Activated CD8-positive, alpha-beta memory T cell treated with anti-CD3 and anti-CD28 coated beads for 1 hour (primary cell): ENCODE data around the gene CPZ.
"Not testable (repeated sequence)": the region's sequence is repeated elsewhere in the genome, so short reads cannot be mapped to it uniquely, and the experiment has no call there.

ENCODE experiments used
- DNase-seq, 2 donors: peaks; one replicate each; pipeline ENCODE4 v3.0.0-alpha.2; 2020; ENCODE audit warnings: low read depth in 1 of 2; ENCODE audit errors: extremely low read depth in 1 of 2

CPZ gene

GRCh38 chr4:8648816-8649630, 56.5 kb downstream of the CPZ start:
- DNase-seq = no peak

GRCh38 chr4:8649631-8650361, 57.2 kb downstream of the CPZ start:
- DNase-seq = no peak

GRCh38 chr4:8651661-8652180, 59.2 kb downstream of the CPZ start:
- no peak for DNase-seq

- DNase-seq = no peak
Observed at GRCh38 chr4:8652181-8653078, 59.9 kb downstream of the CPZ start.

GRCh38 chr4:8653326-8654000, 60.9 kb downstream of the CPZ start:
- DNase-seq = no peak

GRCh38 chr4:8654139-8654538, 61.6 kb downstream of the CPZ start:
- not testable (repeated sequence) for DNase-seq

GRCh38 chr4:8655411-8656184, 63.0 kb downstream of the CPZ start:
- no peak for DNase-seq

GRCh38 chr4:8656185-8656517, 63.6 kb downstream of the CPZ start:
- DNase-seq = no peak

GRCh38 chr4:8656711-8657380, 64.3 kb downstream of the CPZ start:
- DNase-seq = no peak

GRCh38 chr4:8657381-8658088, 65.0 kb downstream of the CPZ start:
- DNase-seq = no peak

GRCh38 chr4:8662776-8663175, 70.2 kb downstream of the CPZ start:
- no peak for DNase-seq

GRCh38 chr4:8664031-8664805, 71.7 kb downstream of the CPZ start:
- no peak for DNase-seq

GRCh38 chr4:8664976-8665375, 72.4 kb downstream of the CPZ start:
- DNase-seq = no peak

GRCh38 chr4:8665406-8666360, 73.1 kb downstream of the CPZ start:
- DNase-seq = no peak

- DNase-seq = no peak
Observed at GRCh38 chr4:8666581-8666980, 74.0 kb downstream of the CPZ start.
